Liver (tissue), 3 donors: ENCODE results near the gene ATP10A.

Experiments
- EGR1 ChIP-seq, 2 donors: IDR thresholded peaks; 2 replicates each; pipeline ENCODE4 v1.6.1; 2016 to 2018; ENCODE audit warnings: antibody characterized with exemption in 2 of 2, low read depth in 2 of 2
- GABPA ChIP-seq, 2 donors: IDR thresholded peaks in 1 of 2; conservative IDR thresholded peaks in 1 of 2; 2 replicates each; pipeline ENCODE4 v1.6.1; 2016; ENCODE audit warnings: antibody characterized with exemption in 2 of 2, mild to moderate bottlenecking in 1 of 2, moderate library complexity in 1 of 2
- SP1 ChIP-seq: IDR thresholded peaks from 2 replicates; pipeline ENCODE4 v1.6.1; 2018; ENCODE audit warnings: antibody characterized with exemption, mild to moderate bottlenecking
- TAF1 ChIP-seq: conservative IDR thresholded peaks from 2 replicates; pipeline ENCODE4 v1.6.1; 2016; ENCODE audit warnings: antibody characterized with exemption, mild to moderate bottlenecking
- TF ChIP-seq, protein P1 (sequence below): fragments of 150-350 bp; IDR thresholded peaks from 2 replicates; pipeline ENCODE4 v1.5.1; 2017; ENCODE audit warnings: improper control_type of control experiment, low read depth, low read length; ENCODE audit not compliant: missing input control
- TF ChIP-seq, protein P2 (sequence below): IDR thresholded peaks from 2 replicates; pipeline ENCODE4 v1.6.1; 2016; ENCODE audit warnings: antibody characterized with exemption
- TF ChIP-seq, protein P3 (sequence below): IDR thresholded peaks from 2 replicates; pipeline ENCODE4 v1.6.1; 2016; ENCODE audit warnings: antibody characterized with exemption, mild to moderate bottlenecking
- TF ChIP-seq, protein P4 (sequence below): IDR thresholded peaks from 2 replicates; pipeline ENCODE4 v1.6.1; 2016; ENCODE audit warnings: antibody characterized with exemption
- donor health status: healthy.
- donor health status: healthy.

DNA sequence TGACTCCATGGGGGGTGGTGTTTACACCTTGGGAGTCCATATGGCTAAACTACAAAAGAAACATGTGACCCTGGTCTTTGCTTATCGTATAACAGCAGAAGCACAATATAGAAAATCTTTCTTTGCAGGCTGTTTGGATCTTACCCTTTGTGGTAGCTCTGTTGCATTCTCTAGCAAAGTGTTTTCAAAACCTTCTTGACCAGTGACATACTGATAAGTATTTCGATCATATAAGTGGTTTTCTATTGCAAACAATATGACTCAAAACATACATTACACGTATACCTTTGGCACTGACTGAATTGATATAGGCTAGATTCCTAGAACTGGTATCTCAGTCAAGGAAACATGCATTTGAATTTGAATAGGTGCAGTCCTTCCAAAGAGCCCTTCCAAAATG, 24.7 kb upstream of the ATP10A start:
- TF ChIP-seq, protein P1, sequence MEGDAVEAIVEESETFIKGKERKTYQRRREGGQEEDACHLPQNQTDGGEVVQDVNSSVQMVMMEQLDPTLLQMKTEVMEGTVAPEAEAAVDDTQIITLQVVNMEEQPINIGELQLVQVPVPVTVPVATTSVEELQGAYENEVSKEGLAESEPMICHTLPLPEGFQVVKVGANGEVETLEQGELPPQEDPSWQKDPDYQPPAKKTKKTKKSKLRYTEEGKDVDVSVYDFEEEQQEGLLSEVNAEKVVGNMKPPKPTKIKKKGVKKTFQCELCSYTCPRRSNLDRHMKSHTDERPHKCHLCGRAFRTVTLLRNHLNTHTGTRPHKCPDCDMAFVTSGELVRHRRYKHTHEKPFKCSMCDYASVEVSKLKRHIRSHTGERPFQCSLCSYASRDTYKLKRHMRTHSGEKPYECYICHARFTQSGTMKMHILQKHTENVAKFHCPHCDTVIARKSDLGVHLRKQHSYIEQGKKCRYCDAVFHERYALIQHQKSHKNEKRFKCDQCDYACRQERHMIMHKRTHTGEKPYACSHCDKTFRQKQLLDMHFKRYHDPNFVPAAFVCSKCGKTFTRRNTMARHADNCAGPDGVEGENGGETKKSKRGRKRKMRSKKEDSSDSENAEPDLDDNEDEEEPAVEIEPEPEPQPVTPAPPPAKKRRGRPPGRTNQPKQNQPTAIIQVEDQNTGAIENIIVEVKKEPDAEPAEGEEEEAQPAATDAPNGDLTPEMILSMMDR = no peak
- TF ChIP-seq EGR1 (IDR thresholded peaks at IDR 0.05; ENCODE audit: low read depth in 2 of 2) = no peak
- no peak for TF ChIP-seq TAF1
- TF ChIP-seq, protein P2, sequence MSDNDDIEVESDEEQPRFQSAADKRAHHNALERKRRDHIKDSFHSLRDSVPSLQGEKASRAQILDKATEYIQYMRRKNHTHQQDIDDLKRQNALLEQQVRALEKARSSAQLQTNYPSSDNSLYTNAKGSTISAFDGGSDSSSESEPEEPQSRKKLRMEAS = no peak
- no peak for TF ChIP-seq GABPA (IDR thresholded peaks at IDR 0.05 in 1 of 2, conservative IDR thresholded peaks at IDR 0.05 in 1 of 2)
- TF ChIP-seq, protein P3, sequence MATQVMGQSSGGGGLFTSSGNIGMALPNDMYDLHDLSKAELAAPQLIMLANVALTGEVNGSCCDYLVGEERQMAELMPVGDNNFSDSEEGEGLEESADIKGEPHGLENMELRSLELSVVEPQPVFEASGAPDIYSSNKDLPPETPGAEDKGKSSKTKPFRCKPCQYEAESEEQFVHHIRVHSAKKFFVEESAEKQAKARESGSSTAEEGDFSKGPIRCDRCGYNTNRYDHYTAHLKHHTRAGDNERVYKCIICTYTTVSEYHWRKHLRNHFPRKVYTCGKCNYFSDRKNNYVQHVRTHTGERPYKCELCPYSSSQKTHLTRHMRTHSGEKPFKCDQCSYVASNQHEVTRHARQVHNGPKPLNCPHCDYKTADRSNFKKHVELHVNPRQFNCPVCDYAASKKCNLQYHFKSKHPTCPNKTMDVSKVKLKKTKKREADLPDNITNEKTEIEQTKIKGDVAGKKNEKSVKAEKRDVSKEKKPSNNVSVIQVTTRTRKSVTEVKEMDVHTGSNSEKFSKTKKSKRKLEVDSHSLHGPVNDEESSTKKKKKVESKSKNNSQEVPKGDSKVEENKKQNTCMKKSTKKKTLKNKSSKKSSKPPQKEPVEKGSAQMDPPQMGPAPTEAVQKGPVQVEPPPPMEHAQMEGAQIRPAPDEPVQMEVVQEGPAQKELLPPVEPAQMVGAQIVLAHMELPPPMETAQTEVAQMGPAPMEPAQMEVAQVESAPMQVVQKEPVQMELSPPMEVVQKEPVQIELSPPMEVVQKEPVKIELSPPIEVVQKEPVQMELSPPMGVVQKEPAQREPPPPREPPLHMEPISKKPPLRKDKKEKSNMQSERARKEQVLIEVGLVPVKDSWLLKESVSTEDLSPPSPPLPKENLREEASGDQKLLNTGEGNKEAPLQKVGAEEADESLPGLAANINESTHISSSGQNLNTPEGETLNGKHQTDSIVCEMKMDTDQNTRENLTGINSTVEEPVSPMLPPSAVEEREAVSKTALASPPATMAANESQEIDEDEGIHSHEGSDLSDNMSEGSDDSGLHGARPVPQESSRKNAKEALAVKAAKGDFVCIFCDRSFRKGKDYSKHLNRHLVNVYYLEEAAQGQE = no peak
- TF ChIP-seq, protein P4, sequence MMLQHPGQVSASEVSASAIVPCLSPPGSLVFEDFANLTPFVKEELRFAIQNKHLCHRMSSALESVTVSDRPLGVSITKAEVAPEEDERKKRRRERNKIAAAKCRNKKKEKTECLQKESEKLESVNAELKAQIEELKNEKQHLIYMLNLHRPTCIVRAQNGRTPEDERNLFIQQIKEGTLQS = no peak
- TF ChIP-seq SP1 = no peak
